NCI-H748 treated with DMSO at 0.1 percent for 48 hours (cell line): ENCODE data around the gene SULT1A2.
"Not testable (repeated sequence)": the region's sequence is repeated elsewhere in the genome, so short reads cannot be mapped to it uniquely, and the experiment has no call there.

Experiments used
- DNase-seq: peaks from one replicate; lab custom pipeline; 2025; lab: John Stamatoyannopoulos, UW

Gene SULT1A2

GRCh38 chr16:28591355-28591754, 5.5 kb downstream of the SULT1A2 start:
- DNase-seq = no peak

- DNase-seq = no peak
Measured at GRCh38 chr16:28590384-28591340, 6.2 kb downstream of the SULT1A2 start.

- no peak for DNase-seq
Measured at GRCh38 chr16:28589930-28590329, 6.9 kb downstream of the SULT1A2 start.

GRCh38 chr16:28589069-28589468, 7.8 kb downstream of the SULT1A2 start:
- no peak for DNase-seq

GRCh38 chr16:28587386-28587785, 9.5 kb downstream of the SULT1A2 start:
- no peak for DNase-seq

GRCh38 chr16:28586466-28586865, 10.4 kb downstream of the SULT1A2 start:
- DNase-seq = no peak

GRCh38 chr16:28585674-28586073, 11.2 kb downstream of the SULT1A2 start:
- no peak for DNase-seq

- no peak for DNase-seq
Measured at GRCh38 chr16:28580726-28581315, 16.0 kb downstream of the SULT1A2 start.

- DNase-seq = no peak
Measured at GRCh38 chr16:28575446-28576109, 21.3 kb downstream of the SULT1A2 start.

GRCh38 chr16:28574925-28575324, 21.9 kb downstream of the SULT1A2 start:
- DNase-seq = no peak

GRCh38 chr16:28573738-28574718, 22.8 kb downstream of the SULT1A2 start:
- DNase-seq = no peak

- no peak for DNase-seq
Measured at GRCh38 chr16:28572696-28573510, 23.9 kb downstream of the SULT1A2 start.

GRCh38 chr16:28569968-28570752, 26.7 kb downstream of the SULT1A2 start:
- DNase-seq = no peak

GRCh38 chr16:28569021-28569420, 27.8 kb downstream of the SULT1A2 start:
- no peak for DNase-seq

- DNase-seq = no peak
Measured at GRCh38 chr16:28567292-28567691, 29.6 kb downstream of the SULT1A2 start.

GRCh38 chr16:28566233-28566925, 30.5 kb downstream of the SULT1A2 start:
- DNase-seq = not testable (repeated sequence)

GRCh38 chr16:28563218-28563617, 33.6 kb downstream of the SULT1A2 start:
- no peak for DNase-seq

GRCh38 chr16:28562199-28562598, 34.7 kb downstream of the SULT1A2 start:
- DNase-seq = no peak

GRCh38 chr16:28561557-28562187, 35.2 kb downstream of the SULT1A2 start:
- DNase-seq = no peak
